HG02840 (cell line): ENCODE results near the gene CCL11.

ENCODE experiments used
- ATAC-seq: cut with Tn5 transposase; IDR thresholded peaks from one replicate; pipeline ENCODE4 v1.9.1; 2021; ENCODE audit warnings: mild to moderate bottlenecking, moderate library complexity, moderate number of reproducible peaks; ENCODE audit not compliant: unreplicated experiment, low FRiP score

CCL11 gene

DNA sequence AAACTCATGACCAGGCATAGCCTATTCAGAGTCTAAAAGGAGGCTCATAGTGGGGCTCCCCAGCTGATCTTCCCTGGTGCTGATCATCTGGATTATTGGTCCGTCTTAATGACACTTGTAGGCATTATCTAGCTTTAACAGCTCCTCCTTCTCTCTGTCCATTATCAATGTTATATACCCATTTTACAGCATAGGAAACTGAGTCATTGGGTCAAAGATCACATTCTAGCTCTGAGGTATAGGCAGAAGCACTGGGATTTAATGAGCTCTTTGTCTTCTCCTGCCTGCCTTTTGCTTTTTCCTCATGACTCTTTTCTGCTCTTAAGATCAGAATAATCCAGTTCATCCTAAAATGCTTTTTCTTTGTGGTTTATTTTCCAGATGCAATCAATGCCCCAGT, 29.7 kb upstream of the CCL11 start:
- ATAC-seq, result no peak

DNA sequence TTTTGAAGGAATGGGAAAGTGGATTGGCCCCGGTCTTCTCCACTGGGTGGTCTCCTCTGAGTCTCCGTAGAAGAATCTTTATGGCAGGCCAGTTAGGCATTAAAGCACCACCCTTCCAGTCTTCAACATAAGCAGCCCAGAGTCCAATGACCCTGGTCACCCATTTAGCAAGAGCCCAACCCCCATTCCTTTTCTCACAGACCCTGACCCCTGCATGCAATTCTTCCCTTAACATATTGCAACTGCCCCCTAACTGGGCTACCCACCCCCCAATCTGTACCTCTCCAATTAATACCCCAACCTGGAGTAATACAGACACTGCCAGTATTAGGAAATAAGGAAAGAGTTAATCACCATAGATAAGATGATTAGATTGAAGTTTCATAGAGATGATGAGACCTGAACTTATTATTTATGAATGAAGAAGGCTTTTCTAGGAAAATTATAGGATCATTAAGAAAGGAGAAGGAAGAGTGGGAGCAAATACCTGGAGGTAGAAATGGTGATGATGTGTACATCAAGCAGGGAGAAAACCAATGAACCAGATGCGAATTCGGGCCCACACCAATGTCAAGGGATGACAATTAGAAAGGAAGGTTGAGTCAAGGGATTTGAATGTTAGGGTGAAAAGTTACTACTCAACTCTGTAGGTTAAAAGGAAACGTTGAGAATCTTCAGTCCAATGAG, 28.1 kb upstream of the CCL11 start:
- ATAC-seq, result no peak

DNA sequence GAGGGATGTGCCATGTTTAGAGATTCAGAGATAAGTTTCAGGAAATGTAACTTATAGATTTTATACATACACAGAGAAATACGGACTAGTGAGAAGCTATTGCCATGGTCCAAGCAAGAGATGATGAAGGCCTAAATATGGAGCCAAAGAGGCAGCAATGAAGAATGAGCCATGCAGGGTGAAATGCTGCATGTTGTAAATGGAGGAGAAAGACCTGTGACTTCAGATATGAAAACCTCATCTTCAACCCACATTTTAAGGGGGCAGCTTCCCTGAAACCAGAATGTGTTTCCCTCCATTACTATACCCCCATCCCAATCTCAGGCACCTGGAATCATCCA, 27.6 kb upstream of the CCL11 start:
- no peak for ATAC-seq

DNA sequence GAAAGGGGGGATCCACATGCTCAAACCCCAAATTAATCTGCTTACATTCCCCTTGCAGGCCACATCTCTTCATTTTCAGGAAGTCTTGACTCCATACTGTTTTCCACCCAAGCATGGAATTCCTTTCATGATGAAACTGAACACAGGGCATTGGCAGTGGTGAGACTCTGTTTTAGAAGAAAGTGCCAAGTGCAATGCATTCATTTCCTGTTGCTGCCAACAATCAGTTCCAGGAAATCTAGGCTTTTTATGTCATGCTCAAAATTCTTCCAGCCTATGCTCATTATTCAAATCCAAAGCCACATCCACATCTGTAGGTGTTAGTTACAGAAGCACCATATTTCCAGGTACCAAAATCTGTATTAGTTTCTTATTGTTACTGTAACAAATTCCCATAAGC, 26.4 kb upstream of the CCL11 start:
- no peak for ATAC-seq

DNA sequence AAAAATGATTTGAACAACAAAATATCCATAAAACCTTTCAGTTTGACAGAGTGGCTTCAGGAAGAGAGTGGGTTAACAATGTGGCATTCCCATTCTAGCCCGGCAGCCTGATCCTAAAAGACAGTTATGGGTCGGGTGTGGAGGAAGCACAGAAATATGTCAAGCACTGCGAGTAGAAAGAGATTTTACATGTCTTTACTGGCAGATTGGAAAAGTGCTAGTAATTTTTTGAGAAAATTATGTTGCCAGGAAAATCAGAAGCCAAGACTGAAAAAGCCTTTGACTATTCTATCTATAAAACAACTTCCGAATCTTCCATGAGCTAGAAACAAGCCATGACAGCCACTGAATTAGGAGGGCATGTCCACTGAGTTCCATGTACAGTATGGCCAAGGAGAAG, 24.7 kb upstream of the CCL11 start:
- ATAC-seq, result no peak

DNA sequence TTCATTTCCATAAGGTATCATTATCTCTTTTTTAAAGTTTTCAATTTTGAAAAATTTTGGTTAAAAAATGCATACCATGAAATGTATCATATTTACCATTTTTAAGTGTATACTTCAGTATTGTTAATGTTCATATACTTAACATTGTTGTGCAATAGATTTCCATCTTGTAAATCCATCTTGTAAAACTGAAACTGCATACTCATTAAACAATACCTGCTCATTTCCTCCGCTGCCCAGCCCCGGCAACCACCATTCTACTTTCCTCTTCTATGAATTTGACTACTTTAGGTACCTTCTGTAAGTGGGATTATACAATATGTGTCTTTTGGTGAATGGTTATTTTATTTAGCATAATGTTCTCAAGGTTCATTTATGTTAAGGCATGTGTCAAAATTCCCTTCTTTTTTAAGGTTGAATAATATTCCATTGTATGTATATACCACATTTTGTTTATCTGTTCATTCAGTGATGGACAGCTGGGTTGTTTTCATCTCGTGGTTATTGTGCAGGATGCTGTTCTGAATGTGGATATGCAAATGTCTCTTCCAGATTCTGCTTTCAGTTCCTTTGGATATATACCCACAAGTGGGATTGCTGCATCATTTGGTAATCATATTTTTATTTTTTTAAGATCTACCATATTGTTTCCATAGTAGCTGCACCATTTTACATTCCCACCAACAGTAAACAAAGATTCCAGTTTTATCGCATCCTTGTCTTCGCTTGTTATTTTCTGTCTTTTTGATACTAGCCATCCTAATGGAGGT, 23.8 kb upstream of the CCL11 start:
- no peak for ATAC-seq

DNA sequence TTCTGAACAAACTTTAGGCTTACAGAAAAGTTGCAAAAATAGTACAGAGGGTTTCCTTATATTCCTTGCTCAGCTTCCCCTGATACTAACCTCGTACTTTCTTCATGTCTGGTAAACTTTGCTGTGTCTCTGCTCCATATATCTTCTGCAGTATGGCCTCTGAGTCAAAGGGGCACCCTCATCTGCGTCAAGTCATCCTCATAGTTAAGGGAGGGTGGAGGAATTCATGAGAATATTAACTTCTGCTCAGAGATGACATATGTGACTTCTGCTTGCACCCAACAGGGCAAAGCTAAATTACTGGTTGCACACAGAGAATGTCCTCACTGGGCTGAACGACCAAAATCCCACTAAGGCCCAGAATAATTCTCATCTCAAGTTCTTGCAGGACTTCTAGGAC, 19.8 kb upstream of the CCL11 start:
- no peak for ATAC-seq

DNA sequence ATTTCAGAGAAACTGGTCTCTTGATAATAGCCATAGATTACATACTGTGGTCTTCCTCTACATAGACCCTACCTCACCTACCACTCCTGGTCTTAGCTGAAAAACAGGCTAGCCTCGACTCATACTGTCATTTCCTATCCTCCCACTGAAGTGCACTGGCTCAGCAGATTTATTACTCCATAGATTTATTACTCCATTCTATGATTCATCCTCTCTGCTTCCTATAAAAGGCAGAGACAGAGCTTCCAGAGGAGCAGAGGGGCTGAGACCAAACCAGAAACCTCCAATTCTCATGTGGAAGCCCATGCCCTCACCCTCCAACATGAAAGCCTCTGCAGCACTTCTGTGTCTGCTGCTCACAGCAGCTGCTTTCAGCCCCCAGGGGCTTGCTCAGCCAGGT, 15.6 kb upstream of the CCL11 start, which contains the start of gene CCL7:
Gene CCL7, plus strand, starts transcription at position 253 of the 400 bp plus-strand sequence. Its CDS starts 70 bp downstream, at position 323.
- no peak for ATAC-seq

DNA sequence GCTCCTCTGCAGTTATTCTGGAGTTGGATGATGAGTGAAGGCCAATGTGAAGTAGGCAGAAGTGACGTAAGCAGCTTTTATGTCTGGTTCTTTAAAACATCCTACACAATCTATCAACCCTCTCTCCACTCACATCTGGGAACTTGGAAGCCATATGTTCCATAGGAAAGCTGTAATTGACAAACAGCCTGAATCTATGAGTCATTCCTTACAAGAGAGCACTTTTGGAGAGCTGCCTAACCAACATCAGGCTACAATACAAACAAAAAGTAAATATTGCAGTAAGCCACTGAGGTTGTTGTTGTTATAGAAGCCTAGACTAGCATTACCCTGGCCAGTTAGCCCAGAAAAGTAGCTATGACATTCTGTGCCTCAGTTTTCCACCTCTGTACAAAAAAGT, 9.7 kb upstream of the CCL11 start:
- ATAC-seq, result no peak

DNA sequence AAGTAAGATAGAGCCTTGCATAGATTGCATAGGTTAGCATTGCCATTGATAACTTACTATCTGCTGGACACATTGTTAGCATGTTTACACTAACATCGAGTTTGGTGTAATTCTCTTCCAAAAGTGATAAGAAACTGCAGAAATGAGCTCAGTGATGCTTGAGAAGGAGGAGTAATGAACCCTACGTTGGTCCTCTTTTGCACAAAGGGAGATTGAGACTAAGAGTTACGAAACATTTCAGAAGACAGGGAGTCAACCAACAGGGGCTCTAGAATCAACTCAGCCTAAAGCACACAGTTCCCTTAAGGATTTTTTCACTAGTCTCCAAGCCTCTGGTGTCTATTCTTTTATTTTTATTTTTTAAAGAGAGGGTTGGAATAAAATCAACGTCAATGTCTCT, 8.7 kb upstream of the CCL11 start:
- ATAC-seq, result no peak

DNA sequence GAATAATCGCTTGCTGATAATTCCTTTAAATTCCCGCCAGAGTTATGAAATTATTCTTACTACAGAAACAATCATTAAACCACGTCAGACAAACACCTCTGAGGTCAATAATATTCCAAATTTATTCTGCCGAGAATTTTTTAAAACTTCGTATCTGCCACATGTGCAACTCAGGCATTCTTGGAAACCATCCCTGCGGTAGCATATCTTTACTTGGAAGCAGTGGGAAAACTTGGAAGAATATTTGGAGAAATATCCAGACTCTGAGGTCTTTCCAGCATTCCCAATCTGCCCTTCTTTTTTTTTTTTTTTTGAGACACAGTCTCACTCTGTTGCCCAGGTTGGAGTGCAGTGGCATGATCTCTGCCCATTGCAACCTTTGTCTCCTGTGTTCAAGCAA, 2.0 kb upstream of the CCL11 start:
- no peak for ATAC-seq

DNA sequence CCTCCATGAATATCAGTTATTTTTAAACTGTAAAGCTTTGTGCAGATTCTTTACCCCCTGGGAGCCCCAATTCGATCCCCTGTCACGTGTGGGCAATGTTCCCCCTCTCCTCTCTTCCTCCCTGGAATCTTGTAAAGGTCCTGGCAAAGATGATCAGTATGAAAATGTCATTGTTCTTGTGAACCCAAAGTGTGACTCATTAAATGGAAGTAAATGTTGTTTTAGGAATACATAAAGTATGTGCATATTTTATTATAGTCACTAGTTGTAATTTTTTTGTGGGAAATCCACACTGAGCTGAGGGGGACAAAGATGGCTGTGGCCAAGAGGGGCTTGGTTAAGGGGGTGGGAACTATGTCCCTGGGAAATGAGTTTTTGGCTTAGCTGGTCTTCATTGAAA, 2.3 kb downstream of the CCL11 start:
- ATAC-seq, result no peak

DNA sequence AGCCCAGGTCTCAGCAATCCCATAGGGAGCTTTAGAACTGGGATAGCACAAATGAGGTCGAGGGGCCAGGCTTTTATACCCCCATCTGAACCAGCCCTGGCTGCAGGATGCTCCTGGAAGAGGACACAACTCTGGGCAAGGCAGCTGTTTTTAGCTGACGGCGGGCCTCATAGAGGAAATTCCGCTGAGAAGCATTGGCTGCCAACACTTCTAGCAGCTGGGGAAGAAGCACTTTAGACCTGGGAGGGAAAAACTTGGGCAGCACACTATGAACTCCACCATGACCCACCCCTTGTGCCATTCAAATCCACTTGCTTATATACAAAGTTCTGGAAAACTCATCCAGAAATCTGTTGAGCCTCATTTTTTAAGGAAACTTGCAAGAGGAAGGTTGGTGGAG, 5.0 kb downstream of the CCL11 start:
- ATAC-seq, result no peak

DNA sequence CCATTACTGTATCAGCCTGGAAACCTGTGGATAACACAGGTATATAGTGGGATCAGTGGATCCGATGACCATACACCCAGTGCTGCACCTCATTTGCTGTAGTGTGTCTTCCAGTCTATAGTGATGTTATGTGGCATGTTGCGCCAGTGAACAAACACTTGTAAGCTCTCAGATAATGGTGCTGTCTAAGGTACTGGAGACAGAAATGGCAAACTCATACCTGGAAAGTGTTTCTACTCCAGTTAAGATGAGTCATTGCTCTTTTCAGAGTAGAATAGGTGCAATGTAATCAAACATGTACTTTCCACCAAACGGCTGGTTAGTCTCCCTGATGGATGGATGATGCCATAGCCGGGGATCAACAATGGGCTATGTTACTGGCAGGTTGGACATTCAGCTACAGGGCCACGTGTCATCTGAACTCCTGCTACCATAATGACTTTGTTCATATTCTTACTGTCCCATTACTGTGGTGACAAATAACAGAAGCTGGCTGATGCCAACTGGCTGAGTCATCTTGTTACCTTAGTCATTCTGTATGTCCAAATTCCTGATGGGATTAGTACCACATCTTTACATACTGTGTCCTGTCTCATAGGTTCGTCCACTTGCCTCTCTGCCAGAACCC, 6.3 kb downstream of the CCL11 start:
- no peak for ATAC-seq

DNA sequence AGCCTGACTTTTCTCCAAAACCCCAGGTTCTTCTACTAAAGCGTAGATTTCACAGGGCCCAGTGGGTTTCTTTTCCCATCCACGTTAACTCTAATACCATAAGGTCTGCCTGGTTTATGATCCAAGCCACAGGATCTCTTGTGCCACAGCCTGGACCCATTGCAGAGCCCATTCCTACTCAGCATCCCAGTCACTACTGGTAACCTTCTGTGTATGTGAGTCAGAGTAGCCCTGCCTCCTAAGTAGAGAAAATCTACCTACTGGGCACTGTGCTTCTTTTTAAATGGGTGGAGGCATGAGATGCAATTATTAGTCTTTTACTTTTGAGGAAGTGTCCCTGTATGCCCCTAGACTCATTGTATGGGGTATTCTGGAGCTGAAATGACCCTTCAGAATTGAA, 13.5 kb downstream of the CCL11 start:
- no peak for ATAC-seq

DNA sequence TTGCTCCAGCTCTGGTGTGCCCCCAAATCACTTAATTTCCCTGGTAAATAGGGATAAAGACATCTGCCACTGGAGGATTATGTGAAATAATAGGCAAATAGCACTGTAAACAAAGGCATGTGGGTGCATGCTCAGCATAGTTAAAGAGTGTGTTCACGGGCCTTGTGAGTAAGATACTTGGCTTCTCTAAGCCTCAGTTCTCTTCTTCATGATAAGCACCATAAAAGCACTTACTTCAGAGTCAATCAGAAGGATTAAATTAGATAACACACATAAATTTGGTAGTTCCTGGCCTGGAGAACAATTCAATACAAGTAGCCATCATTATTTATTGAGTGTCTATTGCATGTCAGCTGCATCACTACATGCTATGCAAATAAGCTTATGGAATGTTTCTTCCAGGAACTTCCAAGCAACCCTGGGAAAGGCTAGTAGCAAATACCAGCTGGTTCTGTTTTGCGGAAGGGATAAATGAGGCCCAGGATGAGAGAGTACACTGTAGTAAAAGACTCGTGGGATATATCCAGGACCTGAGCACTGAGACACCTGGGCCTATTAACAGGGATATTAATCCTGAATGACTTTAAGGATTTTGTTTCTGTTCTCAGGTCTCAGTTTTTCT, 14.5 kb downstream of the CCL11 start:
- no peak for ATAC-seq

DNA sequence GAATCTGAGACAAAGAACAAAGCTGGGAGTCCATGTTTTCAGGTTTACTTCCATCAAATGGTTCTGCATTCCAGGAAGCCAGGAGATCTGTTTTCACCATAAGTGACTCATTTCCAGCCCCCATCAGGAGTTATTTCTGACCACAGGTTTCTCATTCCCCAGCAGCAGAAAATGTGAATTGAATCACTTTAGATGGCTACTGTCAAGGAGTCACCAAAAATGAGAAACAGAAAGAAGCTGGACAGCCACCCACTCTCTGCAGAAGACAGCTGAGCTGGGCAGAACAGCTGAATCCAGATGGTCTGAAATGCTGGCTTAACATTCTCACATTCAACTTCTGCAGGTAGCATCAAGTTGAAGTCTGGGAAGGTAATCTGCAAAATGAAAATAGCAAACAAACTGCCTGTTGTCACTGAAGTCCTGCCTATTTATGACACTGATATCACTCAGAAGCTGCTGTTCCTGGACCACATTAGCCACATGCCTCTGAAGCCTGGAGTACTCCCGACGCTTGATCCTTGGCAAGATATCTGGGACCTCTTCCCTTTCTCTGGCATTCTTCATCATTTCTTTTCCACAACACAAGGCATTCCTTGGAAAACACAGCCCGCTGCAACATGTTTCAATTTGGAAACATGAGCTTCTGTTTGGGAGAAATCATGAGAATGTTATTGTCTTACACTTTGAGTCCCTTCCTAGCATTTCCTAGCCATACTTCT, 15.3 kb downstream of the CCL11 start:
- no peak for ATAC-seq

DNA sequence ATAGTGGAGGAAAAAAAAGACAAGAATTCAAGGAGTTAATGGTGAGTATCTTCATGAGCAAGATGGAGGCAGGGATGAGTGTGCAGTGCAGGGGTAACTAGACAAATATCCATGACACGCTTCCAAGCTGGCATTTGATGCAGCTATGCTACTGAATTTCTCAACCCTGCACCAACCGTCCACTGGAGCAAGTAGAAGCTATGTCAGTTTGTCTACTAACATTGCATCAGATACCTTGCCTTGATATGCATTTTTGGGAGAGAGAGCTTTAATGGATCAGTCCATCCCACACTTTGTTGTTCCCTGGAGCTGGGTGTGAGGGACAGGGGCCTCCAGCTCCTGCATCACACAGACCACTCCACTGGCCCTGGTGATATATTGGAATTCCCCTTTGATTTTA, 16.4 kb downstream of the CCL11 start:
- ATAC-seq, result no peak

DNA sequence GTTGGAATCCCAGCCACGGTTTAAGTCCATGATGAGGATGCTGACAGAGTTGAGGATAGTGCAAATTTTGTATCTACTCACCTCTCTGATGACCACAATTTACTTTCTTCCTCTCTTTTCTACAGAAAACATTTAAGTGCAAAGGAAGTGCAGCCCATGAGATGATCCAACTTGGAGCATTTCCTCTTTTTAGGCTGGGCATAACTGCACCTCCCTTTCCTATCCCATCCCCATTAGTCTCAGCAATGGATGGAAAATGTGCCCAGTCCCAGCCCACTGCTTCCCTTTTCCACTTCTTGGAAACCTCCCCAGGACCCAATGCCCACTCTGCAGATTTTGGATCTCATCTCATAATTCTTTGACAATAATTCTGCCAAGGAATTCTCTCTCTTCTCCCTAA, 17.1 kb downstream of the CCL11 start:
- ATAC-seq, result no peak

DNA sequence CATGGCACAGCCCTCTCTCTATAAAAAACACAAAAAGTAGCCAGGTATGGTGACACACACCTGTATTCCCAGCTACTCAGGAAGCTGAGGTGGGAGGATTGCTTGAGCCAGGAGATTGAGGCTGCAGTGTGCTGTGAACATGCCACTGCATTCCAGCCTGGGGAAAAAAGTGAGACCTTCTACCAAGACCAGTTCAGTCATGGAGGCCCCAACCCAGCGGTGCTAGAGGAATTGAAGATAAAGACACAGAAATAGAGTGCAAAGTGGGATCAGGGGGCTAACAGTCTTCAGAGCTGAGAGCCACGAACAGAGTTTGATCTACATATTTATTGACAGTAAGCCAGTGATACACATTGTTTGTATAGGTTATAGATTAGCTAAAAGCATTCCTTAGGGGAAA, 18.1 kb downstream of the CCL11 start:
- no peak for ATAC-seq

DNA sequence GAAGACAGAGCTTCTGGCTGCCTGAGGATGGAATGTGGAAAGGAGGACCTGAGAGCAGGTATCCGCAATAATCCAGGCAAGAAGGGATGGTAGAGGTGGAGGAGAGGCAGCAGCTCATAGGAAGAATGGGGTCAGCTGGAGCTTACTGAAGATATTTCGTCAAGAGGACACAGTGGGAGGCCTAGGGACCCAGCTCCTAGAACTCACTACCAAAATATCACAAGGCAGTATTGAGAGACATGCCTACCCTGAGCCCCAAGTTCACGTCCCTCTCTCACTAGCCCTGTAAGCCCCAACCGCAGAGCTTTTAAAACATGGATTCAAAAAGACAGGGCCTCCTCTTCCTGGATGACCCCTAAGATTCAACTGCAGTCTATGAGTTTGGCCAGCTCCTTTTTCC, 19.5 kb downstream of the CCL11 start:
- ATAC-seq, result no peak
